HG03103 (cell line): ENCODE measurements around the gene ARHGEF17.

Experiments used
- ATAC-seq: cut with Tn5 transposase; IDR thresholded peaks from one replicate; pipeline ENCODE4 v1.9.1; 2021; ENCODE audit warnings: low read depth; ENCODE audit not compliant: unreplicated experiment

ARHGEF17 gene

GRCh38 chr11:73399636-73400035 lies 91.6 kb downstream of the ARHGEF17 start:
- no peak for ATAC-seq

GRCh38 chr11:73400293-73400692 lies 92.2 kb downstream of the ARHGEF17 start:
- no peak for ATAC-seq

GRCh38 chr11:73401217-73401923 lies 93.3 kb downstream of the ARHGEF17 start:
- no peak for ATAC-seq

- no peak for ATAC-seq
These were observed 94.1 kb downstream of the ARHGEF17 start for GRCh38 chr11:73401924-73402833.

- no peak for ATAC-seq
These were observed 94.7 kb downstream of the ARHGEF17 start for GRCh38 chr11:73402834-73403185.

GRCh38 chr11:73403541-73403940 lies 95.5 kb downstream of the ARHGEF17 start:
- ATAC-seq: no peak

- no peak for ATAC-seq
These were observed 96.0 kb downstream of the ARHGEF17 start for GRCh38 chr11:73404048-73404447.

- no peak for ATAC-seq
These were observed 96.5 kb downstream of the ARHGEF17 start for GRCh38 chr11:73404506-73405145.

- ATAC-seq: no peak
These were observed 97.1 kb downstream of the ARHGEF17 start for GRCh38 chr11:73405146-73405510.

- ATAC-seq: no peak
These were observed 98.1 kb downstream of the ARHGEF17 start for GRCh38 chr11:73406131-73406530.

GRCh38 chr11:73406619-73407018 lies 98.5 kb downstream of the ARHGEF17 start:
- no peak for ATAC-seq

GRCh38 chr11:73409431-73409830 lies 101.4 kb downstream of the ARHGEF17 start:
- ATAC-seq: no peak

- no peak for ATAC-seq
These were observed 102.6 kb downstream of the ARHGEF17 start for GRCh38 chr11:73410627-73411026.

- ATAC-seq: no peak
These were observed 103.0 kb downstream of the ARHGEF17 start for GRCh38 chr11:73411031-73411430.

- no peak for ATAC-seq
These were observed 104.2 kb downstream of the ARHGEF17 start for GRCh38 chr11:73412308-73412707.

GRCh38 chr11:73413256-73413655 lies 105.2 kb downstream of the ARHGEF17 start:
- ATAC-seq: no peak

GRCh38 chr11:73414977-73415651 lies 107.0 kb downstream of the ARHGEF17 start:
- ATAC-seq: no peak

GRCh38 chr11:73415854-73416615 lies 108.0 kb downstream of the ARHGEF17 start:
- ATAC-seq: no peak

GRCh38 chr11:73416786-73417185 lies 108.7 kb downstream of the ARHGEF17 start:
- ATAC-seq: no peak
